H1 (cell line): ENCODE results near the gene ATOH7. TPM values are rescaled to one million over a fixed set of nuclear protein-coding genes. Genes with fewer than 3 reads are reported as not detected.

Source experiments
- BCL11A ChIP-seq, 2 experiments: IDR thresholded peaks; one replicate each; pipeline ENCODE4 v1.6.1; 2011; ENCODE audit warnings: low read depth in 2 of 2, low read length in 2 of 2, mild to moderate bottlenecking in 2 of 2
- CEBPB ChIP-seq: IDR thresholded peaks from 2 replicates; pipeline ENCODE4 v1.6.1; 2012; ENCODE audit warnings: low read depth, low read length
- CHD2 ChIP-seq: IDR thresholded peaks from 2 replicates; pipeline ENCODE4 v1.6.1; 2012; ENCODE audit warnings: low read length, improper control_type of control experiment
- NANOG ChIP-seq: IDR thresholded peaks from 2 replicates; pipeline ENCODE4 v1.6.1; 2011; ENCODE audit warnings: low read length, low read depth, mild to moderate bottlenecking, inconsistent platforms; ENCODE audit not compliant: insufficient read depth, poor library complexity, severe bottlenecking
- SRF ChIP-seq: IDR thresholded peaks from 2 replicates; pipeline ENCODE4 v1.6.1; 2011; ENCODE audit warnings: mild to moderate bottlenecking, low read depth, low read length, moderate library complexity
- polyA plus RNA-seq, 7 experiments: library from polyadenylated mRNA; depleted of rRNA in 3 of 7; stranded (reverse) in 5 of 7; unstranded in 2 of 7; fragments of >200 nt in 5 of 7; fragments of 200-250 nt in 2 of 7; gene quantifications; 1 replicate in 5 of 7; 2 replicates in 1 of 7; 4 replicates in 1 of 7; pipeline versions ENCODE4 v1.2.1 to v1.2.3, GENCODE V29; 2011 to 2013; ENCODE audit warnings: missing spikeins in 2 of 7, mixed read lengths in 2 of 7
- total RNA-seq: library from RNA; stranded (reverse); fragmentation: NEBNext Ultra II Directional; extraction: Animal tissue kit (Norgen Biotek cat#: 25700); gene quantifications from 2 replicates; pipeline ENCODE4 v1.2.1, GENCODE V29; 2021

The ATOH7 gene
- total and polyA plus RNA-seq, 2 of the 8 experiments (the other 6 are each of a cell fraction or from before 2014, with no cell fraction given), result 0.39 to 1.0 TPM

DNA sequence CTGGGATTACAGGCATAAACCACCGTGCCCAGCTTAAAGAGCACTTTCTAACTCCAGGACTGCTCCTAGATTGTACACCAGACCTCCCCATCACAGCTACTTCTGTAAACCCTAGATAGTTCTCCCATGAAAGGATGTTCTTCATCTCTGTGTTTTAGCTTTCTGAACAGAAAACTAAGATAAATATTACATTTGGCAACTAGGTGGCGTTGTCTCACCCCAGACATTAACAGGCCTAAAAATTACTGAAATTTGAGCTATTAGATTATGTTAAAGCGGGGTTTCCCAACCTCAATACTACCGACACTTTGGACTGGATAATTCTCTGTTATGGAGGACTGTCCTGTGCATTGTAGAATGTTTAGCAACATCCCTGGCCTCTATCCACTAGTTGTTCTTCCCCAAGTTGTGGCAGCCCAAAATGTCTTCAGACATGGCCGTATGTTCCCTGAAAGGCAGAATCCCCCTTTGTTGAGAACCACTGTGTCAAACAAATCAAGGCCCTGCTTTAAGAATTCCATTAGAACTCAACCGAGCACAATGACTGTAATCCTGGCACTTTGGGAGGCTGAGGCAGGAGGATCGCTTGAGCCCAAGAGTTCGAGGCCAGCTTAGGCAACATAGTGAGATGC, 19.1 kb downstream of the ATOH7 start (continued):
- TF ChIP-seq SRF (no peak), BCL11A (IDR thresholded peaks at IDR 0.05; ENCODE audit: low read depth in 2 of 2, low read length in 2 of 2) (no peak), CHD2 (no peak), NANOG (no peak), CEBPB (no peak)
